H1 (cell line): Measurements from ENCODE around the gene ITIH4. TPM values are rescaled to one million over a fixed set of nuclear protein-coding genes. Genes with fewer than 3 reads are reported as not detected.

ENCODE experiments used
- CTCF ChIA-PET: fragments of 300-600 bp; sonication (Branson Sonifier 250); formaldehyde crosslinking; loops from one replicate; lab custom pipeline; 2021; ENCODE audit not compliant: partially characterized antibody; lab: Charles Lee
- POLR2A ChIA-PET: fragments of 300-600 bp; sonication (Branson Sonifier 250); formaldehyde crosslinking; loops from one replicate; lab custom pipeline; 2021; ENCODE audit warnings: inconsistent platforms; ENCODE audit not compliant: partially characterized antibody; lab: Charles Lee
- DNase-seq, 2 experiments: peaks; one replicate each; pipeline versions ENCODE4 v3.0.0 to v3.0.0-alpha.2; 2010 to 2022; ENCODE audit warnings: low spot score in 2 of 2, low read depth in 1 of 2, mixed read lengths in 1 of 2
- FAIRE-seq: peaks from 2 replicates; lab custom pipeline; 2011; peaks lifted over from hg19 to GRCh38; lab: Jason Lieb, UNC
- H2AFZ ChIP-seq: 2 replicates; pipeline ENCODE4 v1.8.1; 2012; ENCODE audit warnings: low read length, inconsistent platforms
- H2AK5ac ChIP-seq: 2 replicates; pipeline ENCODE4 v1.6.1; 2013; ENCODE audit warnings: low read depth, low read length
- H2BK120ac ChIP-seq: replicated peaks from 2 replicates; pipeline ENCODE3; 2013; ENCODE audit warnings: low read depth, low read length, inconsistent platforms
- H2BK12ac ChIP-seq: 2 replicates; pipeline ENCODE4 v1.6.1; 2013; ENCODE audit warnings: low read depth, low read length
- H2BK15ac ChIP-seq: 2 replicates; pipeline ENCODE4 v1.6.1; 2013; ENCODE audit warnings: low read length
- H2BK20ac ChIP-seq: 2 replicates; pipeline ENCODE4 v1.6.1; 2013; ENCODE audit warnings: low read length
- H2BK5ac ChIP-seq: 2 replicates; pipeline ENCODE4 v1.6.1; 2013; ENCODE audit warnings: low read depth, low read length
- H3K14ac ChIP-seq: 2 replicates; pipeline ENCODE4 v1.6.1; 2013; ENCODE audit warnings: inconsistent platforms; ENCODE audit not compliant: insufficient read length
- H3K18ac ChIP-seq: 2 replicates; pipeline ENCODE4 v1.6.1; 2013; ENCODE audit warnings: low read length; ENCODE audit errors: extremely low read depth
- H3K23ac ChIP-seq: 2 replicates; pipeline ENCODE4 v1.6.1; 2013; ENCODE audit warnings: inconsistent platforms; ENCODE audit not compliant: insufficient read length
- H3K23me2 ChIP-seq: 2 replicates; pipeline ENCODE4 v1.6.1; 2013; ENCODE audit warnings: low read depth, low read length
- H3K27ac ChIP-seq: 2 replicates; pipeline ENCODE4 v1.6.1; 2011; ENCODE audit warnings: low read depth, low read length, inconsistent platforms
- H3K27me3 ChIP-seq, 4 experiments: replicated peaks in 1 of 4; 1 replicate in 1 of 4; 2 replicates in 3 of 4; pipeline versions ENCODE4 v1.6.1 to v1.8.1; 2011 to 2013; ENCODE audit warnings: low read length in 3 of 4, mild to moderate bottlenecking in 3 of 4, inconsistent platforms in 2 of 4, mixed read lengths in 2 of 4, moderate library complexity in 1 of 4; ENCODE audit not compliant: control insufficient read depth in 3 of 4, insufficient read depth in 3 of 4; ENCODE audit errors: extremely low read depth in 1 of 4
- H3K36me3 ChIP-seq, 4 experiments: 2 replicates each; pipeline versions ENCODE4 v1.6.1 to v1.8.1; 2011 to 2013; ENCODE audit warnings: mild to moderate bottlenecking in 4 of 4, low read length in 3 of 4, moderate library complexity in 2 of 4, control low read depth in 1 of 4, inconsistent platforms in 1 of 4; ENCODE audit not compliant: insufficient read depth in 4 of 4, control insufficient read depth in 2 of 4
- H3K4ac ChIP-seq: replicated peaks from 2 replicates; pipeline ENCODE3; 2013; ENCODE audit warnings: low read length, low read depth, mixed read lengths, inconsistent platforms; ENCODE audit not compliant: insufficient read length
- H3K4me1 ChIP-seq, 4 experiments: replicated peaks in 1 of 4; 1 replicate in 1 of 4; 2 replicates in 3 of 4; pipeline versions ENCODE4 v1.6.1 to v1.8.1; 2011 to 2013; ENCODE audit warnings: low read length in 3 of 4, inconsistent platforms in 2 of 4, mixed read lengths in 1 of 4; ENCODE audit not compliant: insufficient read depth in 4 of 4, control insufficient read depth in 3 of 4
- H3K4me2 ChIP-seq, 2 experiments: 2 replicates each; pipeline versions ENCODE4 v1.6.1 to v1.8.1; 2011 to 2013; ENCODE audit warnings: low read depth in 2 of 2, low read length in 2 of 2, control low read depth in 1 of 2, inconsistent platforms in 1 of 2, mild to moderate bottlenecking in 1 of 2; ENCODE audit not compliant: insufficient read depth in 1 of 2
- H3K4me3 ChIP-seq, 4 experiments: fragments of 200-600, 300-600 bp in 1 of 4; sonication (generic), shearing (Covaris generic), sonication (Bioruptor Twin) in 1 of 4; 2 replicates each; pipeline versions ENCODE4 v1.5.1 to v1.8.1; 2011 to 2016; ENCODE audit warnings: low read length in 4 of 4, low read depth in 3 of 4, control low read depth in 2 of 4, inconsistent platforms in 2 of 4, mild to moderate bottlenecking in 2 of 4, mixed read lengths in 1 of 4, moderate library complexity in 1 of 4; ENCODE audit not compliant: insufficient read depth in 2 of 4; ENCODE audit errors: extremely low read depth in 1 of 4
- H3K56ac ChIP-seq: replicated peaks from 2 replicates; pipeline ENCODE3; 2013; ENCODE audit warnings: low read depth, mild to moderate bottlenecking, mixed read lengths, low read length, inconsistent platforms; ENCODE audit not compliant: insufficient read length
- H3K79me1 ChIP-seq: 2 replicates; pipeline ENCODE4 v1.6.1; 2013; ENCODE audit warnings: low read depth, low read length, control low read depth
- H3K79me2 ChIP-seq, 2 experiments: 2 replicates each; pipeline versions ENCODE4 v1.6.1 to v1.8.1; 2012 to 2013; ENCODE audit warnings: low read length in 2 of 2, mild to moderate bottlenecking in 2 of 2, inconsistent platforms in 1 of 2; ENCODE audit not compliant: insufficient read depth in 2 of 2, control insufficient read depth in 1 of 2
- H3K9ac ChIP-seq, 4 experiments: replicated peaks in 1 of 4; 1 replicate in 1 of 4; 2 replicates in 3 of 4; pipeline versions ENCODE4 v1.6.1 to v1.8.1; 2011 to 2013; ENCODE audit warnings: low read depth in 3 of 4, low read length in 3 of 4, control low read depth in 2 of 4, mild to moderate bottlenecking in 2 of 4, moderate library complexity in 2 of 4, inconsistent platforms in 1 of 4; ENCODE audit errors: extremely low read depth in 1 of 4
- H3K9me3 ChIP-seq, 2 experiments: 2 replicates each; pipeline versions ENCODE4 v1.6.1 to v1.8.1; 2012 to 2013; ENCODE audit warnings: mild to moderate bottlenecking in 2 of 2, moderate library complexity in 2 of 2, control low read depth in 1 of 2, inconsistent platforms in 1 of 2, low read depth in 1 of 2, low read length in 1 of 2, mixed read lengths in 1 of 2; ENCODE audit not compliant: insufficient read depth in 2 of 2
- H4K20me1 ChIP-seq, 2 experiments: replicated peaks in 1 of 2; 2 replicates each; pipeline versions ENCODE3 to v1.8.1; 2011 to 2013; ENCODE audit warnings: inconsistent platforms in 2 of 2, low read length in 2 of 2, mild to moderate bottlenecking in 1 of 2; ENCODE audit not compliant: insufficient read depth in 2 of 2, control insufficient read depth in 1 of 2
- H4K5ac ChIP-seq: 2 replicates; pipeline ENCODE4 v1.6.1; 2013; ENCODE audit warnings: low read length, low read depth, mixed read lengths, inconsistent platforms; ENCODE audit not compliant: insufficient read length
- H4K8ac ChIP-seq: 2 replicates; pipeline ENCODE4 v1.8.0; 2013; ENCODE audit warnings: mild to moderate bottlenecking, moderate library complexity, low read length, inconsistent platforms; ENCODE audit not compliant: insufficient read depth; ENCODE audit errors: extremely low read depth
- H4K91ac ChIP-seq: replicated peaks from 2 replicates; pipeline ENCODE3; 2013; ENCODE audit warnings: low read length, mixed read lengths, inconsistent platforms; ENCODE audit not compliant: insufficient read length
- CBX5 ChIP-seq: fragments of 300-800, 300-1000 bp; sonication (generic); IDR thresholded peaks from 2 replicates; pipeline ENCODE4 v1.7.1; 2016; ENCODE audit warnings: antibody characterized with exemption, low read length, low read depth
- HDAC2 ChIP-seq, 2 experiments: fragments of 300-600 bp in 1 of 2; sonication (generic) in 1 of 2; IDR thresholded peaks; 2 replicates each; pipeline ENCODE4 v1.6.1; 2011 to 2012; ENCODE audit warnings: low read depth in 2 of 2, low read length in 2 of 2, mild to moderate bottlenecking in 2 of 2, moderate library complexity in 2 of 2, borderline replicate concordance in 1 of 2, inconsistent platforms in 1 of 2
- JUND ChIP-seq: IDR thresholded peaks from 2 replicates; pipeline ENCODE4 v1.6.1; 2011; ENCODE audit warnings: mild to moderate bottlenecking, improper control_type of control experiment, low read length
- POLR2AphosphoS5 ChIP-seq: IDR thresholded peaks from 2 replicates; pipeline ENCODE4 v1.6.1; 2011; ENCODE audit warnings: low read depth, low read length
- RXRA ChIP-seq: IDR thresholded peaks from 2 replicates; pipeline ENCODE4 v1.6.1; 2011; ENCODE audit warnings: low read depth, mild to moderate bottlenecking, low read length, moderate library complexity; ENCODE audit not compliant: insufficient read depth
- SIRT6 ChIP-seq: IDR thresholded peaks from one replicate; pipeline ENCODE4 v1.7.1; 2012; ENCODE audit warnings: low read length, inconsistent platforms
- SP2 ChIP-seq: IDR thresholded peaks from 2 replicates; pipeline ENCODE4 v1.6.1; 2012; ENCODE audit warnings: mild to moderate bottlenecking, low read length, inconsistent platforms
- WGBS, 2 experiments: shearing (Covaris generic) in 1 of 2; methylation state at CpG; one replicate each; pipeline versions ENCODE4 v1.1.6 to v1.1.7; 2013 to 2015; ENCODE audit warnings: low lambda C conversion rate in 2 of 2, mixed read lengths in 2 of 2, inconsistent platforms in 1 of 2, low coverage in 1 of 2, missing lambda C conversion rate in 1 of 2; ENCODE audit not compliant: insufficient replicate concordance in 2 of 2, insufficient coverage in 1 of 2, insufficient read length in 1 of 2; ENCODE audit errors: extremely low coverage in 1 of 2, missing lambda C conversion rate in 1 of 2; 5-methylcytosine and 5-hydroxymethylcytosine counted together
- polyA plus RNA-seq, 7 experiments: library from polyadenylated mRNA; depleted of rRNA in 3 of 7; stranded (reverse) in 5 of 7; unstranded in 2 of 7; fragments of >200 nt in 5 of 7; fragments of 200-250 nt in 2 of 7; gene quantifications; 1 replicate in 5 of 7; 2 replicates in 1 of 7; 4 replicates in 1 of 7; pipeline versions ENCODE4 v1.2.1 to v1.2.3, GENCODE V29; 2011 to 2013; ENCODE audit warnings: missing spikeins in 2 of 7, mixed read lengths in 2 of 7
- total RNA-seq: library from RNA; stranded (reverse); fragmentation: NEBNext Ultra II Directional; extraction: Animal tissue kit (Norgen Biotek cat#: 25700); gene quantifications from 2 replicates; pipeline ENCODE4 v1.2.1, GENCODE V29; 2021

The ITIH4 gene
- total and polyA plus RNA-seq, 2 of the 8 experiments (the other 6 are each of a cell fraction or from before 2014, with no cell fraction given), result 3.4 to 3.7 TPM

DNA sequence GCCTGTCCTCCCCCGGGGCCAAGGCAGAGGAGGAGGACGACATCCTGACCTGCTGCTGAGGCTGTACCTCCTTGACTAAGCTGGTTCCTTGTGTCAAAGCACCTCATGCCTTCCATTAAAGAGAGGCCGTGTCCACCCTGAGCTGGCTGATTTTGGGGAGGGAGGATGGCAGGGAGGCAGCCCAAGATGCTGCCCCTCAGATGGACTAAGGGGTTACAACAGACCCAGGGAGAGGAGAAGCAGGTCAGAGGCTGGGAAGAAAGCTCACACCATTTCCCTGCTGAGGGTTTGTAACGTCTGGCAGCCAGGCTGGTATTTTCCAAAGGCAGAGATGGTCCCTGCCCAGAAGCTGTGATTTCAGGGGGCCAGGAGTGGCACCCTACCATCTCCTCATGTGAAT, 38.5 kb downstream of the ITIH4 start:
- Histone ChIP-seq H2BK20ac (no peak overlapping the region), H3K14ac (no peak overlapping the region), H4K91ac (no peak overlapping the region), H2AFZ (peak overlapping the region; percentile 73), H3K4me1 (no peaks in the 10 kb centered on the region), H3K27me3 (no peaks in the 10 kb centered on the region), H4K8ac (no peak overlapping the region), H2BK12ac (peak overlapping the region; percentile 39; the same call in 1 of the 2 replicates), H3K36me3 (no peaks in the 10 kb centered on the region), H3K79me2 (no peaks in the 10 kb centered on the region), H3K9ac (no peak overlapping the region), H3K9me3 (no peaks in the 10 kb centered on the region), H2BK120ac (no peak overlapping the region), H4K5ac (no peak overlapping the region), H3K79me1 (no peaks in the 10 kb centered on the region), H3K23me2 (no peaks in the 10 kb centered on the region), H3K56ac (no peak overlapping the region), H3K4ac (no peak overlapping the region), H2BK15ac (0 out of 2 replicates have a peak overlapping the region, but pooled peaks have one; percentile 29), H4K20me1 (peaks cover 0 to 3% of the 10 kb centered on the region in 2 experiments), H3K18ac (no peak overlapping the region), H3K23ac (no peak overlapping the region), H2AK5ac (no peak overlapping the region), H3K4me2 (no peak overlapping the region), H3K27ac (no peak overlapping the region), H3K4me3 (no peak overlapping the region), H2BK5ac (no peak overlapping the region)
- no peak for DNase-seq
- TF ChIP-seq HDAC2 (IDR thresholded peaks at IDR 0.05; ENCODE audit: borderline replicate concordance in 1 of 2, low read depth in 2 of 2, low read length in 2 of 2), result no peak
- TF ChIP-seq RXRA, result no peak
- TF ChIP-seq POLR2AphosphoS5, result no peak
- TF ChIP-seq CBX5, result no peak
- no peak for TF ChIP-seq SIRT6
- no peak for TF ChIP-seq SP2
- TF ChIP-seq JUND, result no peak
- FAIRE-seq, result no peak
- POLR2A ChIA-PET, result interaction anchor here (1.4 to 2.5 kb wide), 2 partner anchors 8 to 21 kb away, joined by 5 to 10 read pairs; partner anchors contain the start of gene NEK4
- CTCF ChIA-PET, result interaction anchor here (0.7 to 3.8 kb wide), 33 partner anchors 9 to 369 kb away, joined by 3 to 33 read pairs (median 5); partner anchors contain the start of genes ITIH1 and NEK4
- WGBS, 2 experiments, result 81% methylated on average over 4 of the region's 4 CpGs; no CpG with 5 or more reads in 1 of the 2 experiments
